SK-N-SH (cell line): ENCODE measurements around the gene DDX24. TPM values are rescaled to one million over a fixed set of nuclear protein-coding genes. Genes with fewer than 3 reads are reported as not detected.

Experiments used
- CTCF ChIA-PET: fragments of 300-600, 350-600 bp; formaldehyde crosslinking; extraction: SDS; loops from one replicate; lab custom pipeline; 2021; lab: Yijun Ruan, JAX
- POLR2A ChIA-PET: fragments of 350-600 bp; sonication (Branson Sonifier 250); formaldehyde crosslinking; extraction: SDS; loops from one replicate; lab custom pipeline; 2020; ENCODE audit warnings: antibody characterized with exemption, inconsistent platforms; lab: Yijun Ruan, JAX
- DNase-seq: peaks from one replicate; pipeline ENCODE4 v3.0.0; 2012
- H2AFZ ChIP-seq: fragments of 200-600 bp; sonication (generic); 2 replicates; pipeline ENCODE4 v1.8.1; 2016; ENCODE audit warnings: antibody characterized with exemption, mild to moderate bottlenecking, low read depth
- H3F3A ChIP-seq: fragments of 200-600 bp; sonication (generic); replicated peaks from 2 replicates; pipeline ENCODE3; 2016; ENCODE audit warnings: antibody characterized with exemption, mild to moderate bottlenecking; ENCODE audit not compliant: insufficient read depth
- H3K27ac ChIP-seq, 2 experiments: fragments of 200-500 bp in 1 of 2; fragments of 200-600 bp in 1 of 2; sonication (Bioruptor generic) in 1 of 2; sonication (generic), shearing (Covaris generic) in 1 of 2; 2 replicates each; pipeline versions ENCODE4 v1.5.1 to v1.6.1; 2014 to 2016; ENCODE audit warnings: low read depth in 2 of 2, inconsistent platforms in 1 of 2, low read length in 1 of 2, mild to moderate bottlenecking in 1 of 2, mixed read lengths in 1 of 2
- H3K27me3 ChIP-seq: fragments of 200-600 bp; sonication (generic), shearing (Covaris generic); 2 replicates; pipeline ENCODE4 v1.6.1; 2016; ENCODE audit warnings: mixed run types; ENCODE audit not compliant: insufficient read depth
- H3K36me3 ChIP-seq, 2 experiments: fragments of 200-500 bp in 1 of 2; fragments of 200-600 bp in 1 of 2; sonication (Bioruptor generic) in 1 of 2; sonication (generic) in 1 of 2; replicated peaks in 1 of 2; 2 replicates each; pipeline versions ENCODE3 to v1.5.1; 2014 to 2016; ENCODE audit warnings: low read length in 1 of 2, mild to moderate bottlenecking in 1 of 2; ENCODE audit not compliant: insufficient read depth in 2 of 2, control insufficient read depth in 1 of 2
- H3K4me1 ChIP-seq, 2 experiments: fragments of 200-500 bp in 1 of 2; fragments of 200-600 bp in 1 of 2; sonication (Bioruptor generic) in 1 of 2; sonication (generic), shearing (Covaris generic) in 1 of 2; 2 replicates each; pipeline versions ENCODE4 v1.5.1 to v1.6.1; 2014 to 2016; ENCODE audit warnings: low read depth in 1 of 2, low read length in 1 of 2, mixed run types in 1 of 2; ENCODE audit not compliant: insufficient read depth in 2 of 2, control insufficient read depth in 1 of 2
- H3K4me2 ChIP-seq: fragments of 200-600 bp; sonication (generic), shearing (Covaris generic); 2 replicates; pipeline ENCODE4 v1.6.1; 2017; ENCODE audit warnings: mixed run types
- H3K4me3 ChIP-seq, 2 experiments: fragments of 200-500 bp in 1 of 2; fragments of 200-600 bp in 1 of 2; sonication (Bioruptor generic) in 1 of 2; sonication (generic), shearing (Covaris generic) in 1 of 2; 2 replicates each; pipeline versions ENCODE4 v1.5.1 to v1.8.1; 2014 to 2016; ENCODE audit warnings: low read depth in 2 of 2, inconsistent platforms in 1 of 2, low read length in 1 of 2, mild to moderate bottlenecking in 1 of 2, mixed read lengths in 1 of 2, moderate library complexity in 1 of 2
- H3K79me2 ChIP-seq: fragments of 200-600 bp; sonication (generic); 2 replicates; pipeline ENCODE4 v1.8.1; 2017; ENCODE audit warnings: mild to moderate bottlenecking; ENCODE audit not compliant: insufficient read depth
- H3K9ac ChIP-seq: fragments of 200-600 bp; sonication (generic); 2 replicates; pipeline ENCODE4 v1.6.1; 2017; ENCODE audit warnings: mixed run types
- H3K9me2 ChIP-seq: fragments of 200-600 bp; sonication (generic); 2 replicates; pipeline ENCODE4 v1.6.1; 2017; ENCODE audit warnings: mixed run types
- H3K9me3 ChIP-seq: fragments of 200-600 bp; sonication (generic); 2 replicates; pipeline ENCODE4 v1.6.1; 2017; ENCODE audit warnings: mixed run types, mild to moderate bottlenecking, moderate library complexity
- H4K20me1 ChIP-seq: fragments of 200-600 bp; sonication (generic); 2 replicates; pipeline ENCODE4 v1.6.1; 2017; ENCODE audit warnings: mild to moderate bottlenecking, mixed run types; ENCODE audit not compliant: insufficient read depth
- ELF1 ChIP-seq: IDR thresholded peaks from 2 replicates; pipeline ENCODE4 v1.4.0; 2012
- EP300 ChIP-seq, 2 experiments: IDR thresholded peaks; 2 replicates each; pipeline versions ENCODE4 v1.4.0 to v1.6.1; 2012; ENCODE audit warnings: borderline replicate concordance in 1 of 2, low read depth in 1 of 2, low read length in 1 of 2
- FOXJ3 ChIP-seq: sonication (generic); formaldehyde crosslinking; IDR thresholded peaks from 2 replicates; pipeline ENCODE4 v1.5.1; 2020; ENCODE audit warnings: mild to moderate bottlenecking, missing genetic modification reagents
- JUND ChIP-seq: IDR thresholded peaks from 2 replicates; pipeline ENCODE4 v1.4.0; 2012
- MEF2A ChIP-seq: IDR thresholded peaks from 2 replicates; pipeline ENCODE4 v1.4.0; 2012; ENCODE audit warnings: low read depth, borderline replicate concordance
- MXI1 ChIP-seq: IDR thresholded peaks from 2 replicates; pipeline ENCODE4 v1.6.1; 2012; ENCODE audit warnings: mild to moderate bottlenecking, low read depth, low read length, improper control_type of control experiment
- NFIC ChIP-seq: IDR thresholded peaks from 2 replicates; pipeline ENCODE4 v1.4.0; 2012; ENCODE audit warnings: borderline replicate concordance
- NRF1 ChIP-seq: IDR thresholded peaks from 2 replicates; pipeline ENCODE4 v1.6.1; 2012; ENCODE audit warnings: low read depth, mild to moderate bottlenecking, low read length
- SIN3A ChIP-seq: IDR thresholded peaks from 2 replicates; pipeline ENCODE4 v1.6.1; 2012; ENCODE audit warnings: low read depth, mild to moderate bottlenecking, low read length, moderate library complexity, borderline replicate concordance
- YY1 ChIP-seq: IDR thresholded peaks from 2 replicates; pipeline ENCODE4 v1.4.0; 2012; ENCODE audit warnings: low read depth, mild to moderate bottlenecking
- ZBTB33 ChIP-seq: IDR thresholded peaks from 2 replicates; pipeline ENCODE4 v1.4.0; 2012; ENCODE audit warnings: low read depth, borderline replicate concordance
- WGBS: methylation state at CpG from one replicate; pipeline ENCODE4 v1.1.6; 2017; ENCODE audit warnings: low lambda C conversion rate; 5-methylcytosine and 5-hydroxymethylcytosine counted together
- polyA plus RNA-seq, 3 experiments: library from polyadenylated mRNA; depleted of rRNA; stranded (reverse); fragments of >200 nt; gene quantifications; 2 replicates each; pipeline ENCODE4 v1.2.3, GENCODE V29; 2012
- TF ChIP-seq, protein P1 (sequence below): fragments of 150-350 bp; IDR thresholded peaks from 2 replicates; pipeline ENCODE4 v1.6.1; 2016; ENCODE audit warnings: mild to moderate bottlenecking, low read depth, low read length

Gene DDX24
- polyA plus RNA-seq, 1 of the 3 experiments (the other 2 are of a cell fraction), result 108 TPM

GRCh38 chr14:94111276-94112095, 30.5 kb upstream of the DDX24 start:
- no peaks in the 10 kb centered on the region for H3K9me3 ChIP-seq
- DNase-seq, result no peak
- H3K4me1 ChIP-seq, result peaks cover 0 to 35% of the 10 kb centered on the region in 2 experiments; a peak in 1 of 4 replicates
- no peaks in the 10 kb centered on the region for H3K9me2 ChIP-seq
- POLR2A ChIA-PET, result no interaction called here
- CTCF ChIA-PET, result interaction anchor here (1.0 to 3.3 kb wide), 4 partner anchors 20 to 75 kb away, joined by 3 to 11 read pairs (median 4); no protein-coding TSS in a partner anchor
- 89% methylated on average over 13 of the region's 20 CpGs for WGBS
- H4K20me1 ChIP-seq, result no peaks in the 10 kb centered on the region
- H3K4me3 ChIP-seq, result no peak overlapping the region
- no peaks in the 10 kb centered on the region for H3K79me2 ChIP-seq
- TF ChIP-seq NFIC, result no peak
- TF ChIP-seq, protein P1, sequence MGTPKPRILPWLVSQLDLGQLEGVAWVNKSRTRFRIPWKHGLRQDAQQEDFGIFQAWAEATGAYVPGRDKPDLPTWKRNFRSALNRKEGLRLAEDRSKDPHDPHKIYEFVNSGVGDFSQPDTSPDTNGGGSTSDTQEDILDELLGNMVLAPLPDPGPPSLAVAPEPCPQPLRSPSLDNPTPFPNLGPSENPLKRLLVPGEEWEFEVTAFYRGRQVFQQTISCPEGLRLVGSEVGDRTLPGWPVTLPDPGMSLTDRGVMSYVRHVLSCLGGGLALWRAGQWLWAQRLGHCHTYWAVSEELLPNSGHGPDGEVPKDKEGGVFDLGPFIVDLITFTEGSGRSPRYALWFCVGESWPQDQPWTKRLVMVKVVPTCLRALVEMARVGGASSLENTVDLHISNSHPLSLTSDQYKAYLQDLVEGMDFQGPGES, result no peak
- no peak for TF ChIP-seq ZBTB33
- H3K27me3 ChIP-seq, result no peaks in the 10 kb centered on the region
- no peak overlapping the region for H3K9ac ChIP-seq
- peaks cover 0 to 3% of the 10 kb centered on the region in 2 experiments for H3K36me3 ChIP-seq
- no peak overlapping the region for H3K4me2 ChIP-seq
- no peak overlapping the region for H3K27ac ChIP-seq
- H2AFZ ChIP-seq, result no peak overlapping the region
- H3F3A ChIP-seq, result no peaks in the 10 kb centered on the region

GRCh38 chr14:94110552-94111181, 29.7 kb upstream of the DDX24 start, which contains the start of gene IFI27:
Gene IFI27, plus strand, starts transcription at chr14:94110736.
- Histone ChIP-seq H3K4me1 (peaks cover 0 to 33% of the 10 kb centered on the region in 2 experiments; a peak in 1 of 4 replicates), H3K27me3 (no peaks in the 10 kb centered on the region), H3F3A (no peaks in the 10 kb centered on the region), H3K79me2 (no peaks in the 10 kb centered on the region), H3K4me3 (no peak within 1 kb of the TSS), H3K9ac (no peak within 1 kb of the TSS), H3K36me3 (peaks cover 0 to 3% of the 10 kb centered on the region in 2 experiments), H4K20me1 (no peaks in the 10 kb centered on the region), H3K9me2 (no peaks in the 10 kb centered on the region), H3K4me2 (no peak within 1 kb of the TSS), H3K27ac (no peak within 1 kb of the TSS), H3K9me3 (no peaks in the 10 kb centered on the region), H2AFZ (no peak within 1 kb of the TSS)
- ChIA-PET POLR2A (no interaction called here), CTCF (interaction anchor here (1.0 kb wide), 4 partner anchors 10 to 74 kb away, joined by 3 to 4 read pairs (median 3); no protein-coding TSS in a partner anchor)
- no peak for TF ChIP-seq MEF2A
- TF ChIP-seq FOXJ3 (CRISPR knock-in tag), result no peak
- TF ChIP-seq SIN3A, result no peak
- TF ChIP-seq NRF1, result no peak
- no peak for TF ChIP-seq YY1
- no peak for TF ChIP-seq EP300 (IDR thresholded peaks at IDR 0.05; ENCODE audit: borderline replicate concordance in 1 of 2, low read depth in 1 of 2, low read length in 1 of 2)
- TF ChIP-seq MXI1, result no peak
- no peak for TF ChIP-seq JUND
- no peak for TF ChIP-seq ELF1
- no peak for DNase-seq
- WGBS, result 89% methylated on average over 12 of the region's 14 CpGs
